DMS 273 treated with DMSO at 0.1 percent for 48 hours (cell line): ENCODE data around the gene ST3GAL4.
"Not testable (repeated sequence)": the region's sequence is repeated elsewhere in the genome, so short reads cannot be mapped to it uniquely, and the experiment has no call there.

ENCODE experiments used
- DNase-seq: peaks from one replicate; lab custom pipeline; 2025; lab: John Stamatoyannopoulos, UW

The ST3GAL4 gene, protein sequence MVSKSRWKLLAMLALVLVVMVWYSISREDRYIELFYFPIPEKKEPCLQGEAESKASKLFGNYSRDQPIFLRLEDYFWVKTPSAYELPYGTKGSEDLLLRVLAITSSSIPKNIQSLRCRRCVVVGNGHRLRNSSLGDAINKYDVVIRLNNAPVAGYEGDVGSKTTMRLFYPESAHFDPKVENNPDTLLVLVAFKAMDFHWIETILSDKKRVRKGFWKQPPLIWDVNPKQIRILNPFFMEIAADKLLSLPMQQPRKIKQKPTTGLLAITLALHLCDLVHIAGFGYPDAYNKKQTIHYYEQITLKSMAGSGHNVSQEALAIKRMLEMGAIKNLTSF

DNA sequence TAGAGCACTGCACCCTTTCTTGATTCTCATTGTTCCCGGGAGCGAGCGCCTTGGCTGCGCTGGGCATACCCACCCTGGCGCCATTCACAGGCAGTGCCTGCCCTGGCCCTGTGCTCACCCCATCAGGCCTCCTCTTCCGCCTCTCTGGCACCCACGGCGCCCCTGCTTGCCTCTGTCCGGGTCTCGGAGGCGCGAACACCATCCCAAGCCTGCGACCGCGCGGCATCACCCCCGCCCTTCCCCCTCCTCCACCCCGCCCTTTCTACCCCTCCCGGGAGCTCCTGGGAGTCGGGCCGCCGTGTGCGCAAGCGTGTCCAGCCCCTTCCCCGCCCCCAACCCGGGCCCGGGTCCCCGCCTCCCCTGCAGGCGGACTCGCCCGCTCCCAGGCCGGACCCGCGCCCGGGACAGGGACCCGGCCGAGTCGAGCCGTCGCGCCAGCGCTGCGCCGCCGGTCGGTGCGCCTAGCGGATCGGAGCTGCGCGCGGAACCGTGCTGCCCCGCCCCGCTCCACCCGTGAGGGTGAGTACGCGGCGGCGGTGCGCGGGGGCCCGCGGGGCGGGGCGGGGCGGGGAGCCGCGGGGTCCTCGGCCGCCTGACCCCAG is at the start of gene ST3GAL4:
Gene ST3GAL4 (plus strand): TSS at position 363 of the 602 bp plus-strand sequence. CDS start 50,470 bp downstream, outside the sequence.
- peak; percentile 31 for DNase-seq

DNA sequence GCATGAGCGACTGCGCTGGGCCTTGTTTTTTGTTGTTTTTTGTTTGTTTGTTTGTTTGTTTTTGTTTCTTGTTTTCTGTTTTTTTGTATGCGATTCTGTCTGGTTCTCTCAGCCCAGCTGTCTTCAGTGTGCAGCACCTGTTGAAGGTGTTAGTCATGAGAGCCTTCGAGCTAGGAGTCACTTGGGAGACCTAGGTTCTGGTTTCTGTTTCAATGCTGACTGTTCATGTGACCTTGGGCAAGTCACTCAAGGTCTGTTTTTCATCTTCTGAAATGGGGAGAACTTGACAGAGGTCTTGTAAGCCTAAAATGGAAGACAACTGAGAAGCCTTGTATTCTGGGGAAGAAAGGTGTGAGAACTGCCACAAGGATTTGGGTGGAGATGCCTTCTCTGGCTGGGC is 49.8 kb upstream of the ST3GAL4 start:
- no peak for DNase-seq

DNA sequence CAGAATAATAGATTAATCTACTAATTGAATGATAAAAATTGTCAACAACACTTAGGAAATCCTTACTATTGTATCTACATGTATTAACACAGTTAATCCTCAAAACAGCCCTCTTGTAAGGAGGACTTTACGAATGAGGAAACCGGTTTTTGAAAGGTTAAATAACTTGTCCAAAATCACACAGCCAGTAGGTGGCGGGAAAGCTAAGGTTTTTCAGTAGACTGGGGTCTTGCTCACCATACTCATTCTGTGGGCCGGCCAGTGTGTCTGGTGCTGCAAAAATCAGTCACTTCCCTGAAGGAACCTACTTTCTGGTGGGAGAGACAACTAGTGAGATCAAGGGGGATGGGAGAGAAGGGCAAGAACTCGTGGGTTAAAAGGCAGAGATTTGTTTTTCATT is 47.8 kb upstream of the ST3GAL4 start:
- no peak for DNase-seq

DNA sequence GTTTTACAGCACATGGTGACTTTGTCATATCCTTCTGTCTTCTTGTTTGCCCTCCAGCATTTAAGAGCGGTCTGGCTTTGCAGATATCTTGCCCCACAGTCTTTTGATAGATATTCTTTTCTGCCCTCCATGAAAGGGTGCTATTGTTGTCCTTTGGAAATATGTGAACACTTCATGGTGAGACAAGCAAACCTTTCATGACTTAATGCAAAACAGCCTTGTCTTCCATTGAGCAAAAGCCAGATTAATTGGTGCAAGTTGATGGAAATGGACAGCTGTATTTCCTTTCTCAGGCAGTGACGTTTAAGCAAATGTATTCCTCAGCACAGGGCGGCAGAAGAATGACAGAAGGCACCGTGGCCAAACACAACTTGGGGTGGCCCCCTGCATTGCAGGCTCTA is 47.2 kb upstream of the ST3GAL4 start:
- no peak for DNase-seq

DNA sequence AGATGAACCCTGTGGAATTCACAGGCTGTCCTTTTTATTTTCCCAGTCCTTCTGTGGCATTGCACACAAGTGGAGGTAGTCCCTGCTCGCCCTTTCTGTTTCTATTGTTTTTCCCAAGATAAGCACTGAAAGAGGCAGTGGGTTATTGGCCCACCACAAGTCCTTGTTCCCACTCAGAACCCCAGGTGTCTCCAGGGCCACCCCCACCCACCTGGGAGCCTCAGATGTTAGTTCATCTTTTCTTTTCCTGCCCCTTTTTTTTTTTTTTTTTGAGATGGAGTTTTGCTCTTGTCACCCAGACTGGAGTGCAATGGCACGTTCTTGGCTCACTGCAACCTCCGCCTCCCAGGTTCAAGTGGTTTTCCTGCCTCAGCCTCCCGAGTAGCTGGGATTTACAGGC is 46.7 kb upstream of the ST3GAL4 start:
- DNase-seq = not testable (repeated sequence)

DNA sequence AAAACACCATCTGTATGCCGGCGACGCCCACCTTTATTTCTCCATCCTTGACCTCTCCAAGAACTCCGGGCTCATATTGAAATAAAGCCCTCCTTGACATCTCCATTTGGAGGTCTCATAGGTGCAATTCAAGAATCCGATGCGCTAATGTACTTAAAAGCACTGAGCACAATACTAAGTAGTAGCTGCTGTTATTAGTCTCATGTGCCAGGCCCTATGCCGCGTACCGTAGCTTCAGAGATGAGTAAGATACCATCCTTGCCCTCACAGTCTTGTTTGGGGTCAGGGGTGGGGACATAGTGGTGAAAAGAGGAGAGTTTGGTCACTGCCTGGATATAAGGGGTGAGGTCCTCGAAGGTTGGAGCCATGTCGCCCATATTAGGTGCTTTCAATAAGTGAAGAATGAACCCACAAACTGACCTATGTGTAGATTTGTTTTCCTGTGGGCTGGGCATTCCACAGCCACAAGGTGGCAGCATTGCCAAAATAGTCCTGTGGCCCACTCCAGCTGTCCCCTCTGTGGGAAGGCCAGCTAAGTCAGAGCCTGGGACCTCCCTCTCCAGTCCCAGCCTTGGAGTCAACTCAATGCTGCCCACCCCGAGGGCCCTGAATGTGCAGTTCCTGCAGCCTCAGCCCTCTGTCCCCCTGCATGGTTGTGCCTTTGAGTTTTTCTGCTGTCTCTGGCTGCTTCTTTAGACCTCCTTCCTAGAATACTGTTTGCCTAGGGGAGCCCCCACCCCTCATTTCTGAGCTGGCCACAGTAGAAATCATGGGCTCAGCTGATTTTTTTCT is 45.1 kb upstream of the ST3GAL4 start:
- no peak for DNase-seq

DNA sequence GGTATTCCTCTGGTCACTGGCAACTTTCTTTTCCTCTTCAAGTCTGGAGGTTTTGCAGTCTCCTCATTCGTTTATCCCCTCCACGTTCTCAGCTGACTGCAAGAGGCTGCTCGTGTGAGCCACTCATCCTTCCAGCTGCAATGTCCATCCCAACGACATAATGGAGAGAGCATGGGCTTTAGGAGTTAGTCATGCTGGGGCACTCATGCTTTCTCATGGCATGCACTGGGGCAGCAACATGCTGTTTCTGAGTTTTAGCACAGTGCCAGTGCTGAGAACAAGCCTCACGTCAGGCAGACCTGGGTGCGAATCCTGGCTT is 44.5 kb upstream of the ST3GAL4 start:
- no peak for DNase-seq

DNA sequence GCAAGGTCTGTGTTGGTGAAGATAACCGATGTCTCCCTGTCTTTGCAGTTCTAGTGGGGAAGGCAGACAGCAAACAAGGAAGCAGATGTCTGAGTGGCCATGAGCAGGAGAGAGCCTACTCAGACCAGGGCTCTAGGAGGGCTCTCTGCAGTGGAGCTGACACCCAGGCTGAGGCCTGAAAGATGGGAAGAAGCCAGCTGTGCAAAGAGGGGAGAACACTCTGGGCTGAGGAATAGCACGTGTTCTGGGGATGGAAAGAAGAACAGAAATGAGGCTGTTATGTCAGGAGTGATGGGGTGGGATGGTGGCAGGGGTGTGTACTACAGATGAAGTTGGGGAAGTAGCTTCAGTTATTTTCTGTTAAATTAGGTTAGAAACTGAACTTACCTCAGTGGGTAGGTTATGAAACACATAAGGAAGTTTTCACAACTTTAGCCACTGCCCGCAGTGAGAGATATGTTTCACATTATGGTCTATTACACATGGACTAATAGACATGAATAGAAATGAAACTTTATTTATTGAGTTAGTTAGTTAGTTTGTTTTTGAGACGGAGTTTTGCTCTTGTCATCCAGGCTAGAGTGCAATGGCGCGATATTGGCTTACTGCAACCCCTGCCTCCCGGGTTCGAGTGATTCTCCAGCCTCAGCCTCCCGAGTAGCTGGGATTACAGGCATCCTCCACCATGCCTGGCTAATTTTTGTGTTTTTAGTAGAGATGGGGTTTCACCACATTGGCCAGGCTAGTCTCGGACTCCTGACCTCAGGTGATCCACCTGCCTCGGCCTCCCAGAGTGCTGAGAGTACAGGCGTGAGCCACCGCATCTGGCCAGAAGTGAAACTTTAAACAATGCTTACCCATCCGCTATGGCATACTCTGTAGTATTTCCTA is 43.8 kb upstream of the ST3GAL4 start:
- DNase-seq = no peak

DNA sequence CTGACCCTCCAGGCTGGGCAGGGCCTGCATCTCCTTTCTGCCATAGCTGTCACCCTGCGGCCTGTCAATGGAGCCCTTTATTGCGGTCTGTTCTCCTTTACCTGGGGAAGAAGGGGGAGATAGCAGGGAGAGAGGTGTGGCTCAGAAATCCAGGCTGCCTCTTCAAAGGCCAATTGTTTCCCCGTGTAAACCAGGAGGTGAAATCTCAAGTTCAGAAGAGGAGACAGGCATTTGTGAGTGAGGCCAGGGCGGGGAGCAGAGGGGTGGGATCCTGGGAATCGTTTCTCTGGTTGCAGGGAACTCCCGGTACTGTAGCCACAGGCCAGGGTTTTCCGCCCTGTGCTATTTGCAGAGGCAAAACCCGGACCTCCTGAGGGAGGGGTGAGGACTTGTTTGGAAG is 42.5 kb upstream of the ST3GAL4 start:
- DNase-seq = no peak

DNA sequence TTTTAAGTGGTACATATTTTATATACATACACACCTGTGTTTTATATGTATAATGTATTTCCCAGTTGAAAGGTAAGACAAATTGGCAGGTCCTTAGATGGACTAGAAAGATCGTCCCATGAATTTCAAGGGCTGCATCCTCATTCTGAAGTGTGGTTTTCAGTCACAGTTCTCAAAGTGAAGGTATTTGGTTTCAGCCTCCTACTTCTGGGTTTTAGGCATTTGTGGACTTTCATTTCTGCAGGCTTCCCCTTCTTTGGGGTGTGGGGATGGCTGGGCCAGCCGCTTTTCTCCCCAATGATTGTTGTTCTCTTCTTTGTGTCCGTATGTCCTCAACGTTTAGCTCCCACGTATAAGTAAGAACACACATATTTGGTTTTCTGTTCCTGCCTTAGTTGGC is 41.7 kb upstream of the ST3GAL4 start:
- no peak for DNase-seq

DNA sequence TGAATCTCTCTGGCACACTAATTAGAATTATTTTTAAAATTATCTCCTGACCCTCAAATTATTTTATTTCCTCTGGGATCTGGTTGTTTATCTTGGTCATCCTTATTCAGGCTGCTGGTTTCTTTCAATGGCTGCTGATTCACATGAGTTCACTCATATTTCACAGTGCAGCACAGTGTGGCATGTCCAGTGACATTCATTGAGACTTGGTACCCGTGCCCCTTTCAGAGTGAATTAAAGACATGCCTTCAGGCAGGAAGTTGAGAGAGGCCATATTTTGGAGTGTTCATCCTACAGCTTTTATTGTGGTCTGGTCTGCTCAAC is 38.1 kb upstream of the ST3GAL4 start:
- no peak for DNase-seq

DNA sequence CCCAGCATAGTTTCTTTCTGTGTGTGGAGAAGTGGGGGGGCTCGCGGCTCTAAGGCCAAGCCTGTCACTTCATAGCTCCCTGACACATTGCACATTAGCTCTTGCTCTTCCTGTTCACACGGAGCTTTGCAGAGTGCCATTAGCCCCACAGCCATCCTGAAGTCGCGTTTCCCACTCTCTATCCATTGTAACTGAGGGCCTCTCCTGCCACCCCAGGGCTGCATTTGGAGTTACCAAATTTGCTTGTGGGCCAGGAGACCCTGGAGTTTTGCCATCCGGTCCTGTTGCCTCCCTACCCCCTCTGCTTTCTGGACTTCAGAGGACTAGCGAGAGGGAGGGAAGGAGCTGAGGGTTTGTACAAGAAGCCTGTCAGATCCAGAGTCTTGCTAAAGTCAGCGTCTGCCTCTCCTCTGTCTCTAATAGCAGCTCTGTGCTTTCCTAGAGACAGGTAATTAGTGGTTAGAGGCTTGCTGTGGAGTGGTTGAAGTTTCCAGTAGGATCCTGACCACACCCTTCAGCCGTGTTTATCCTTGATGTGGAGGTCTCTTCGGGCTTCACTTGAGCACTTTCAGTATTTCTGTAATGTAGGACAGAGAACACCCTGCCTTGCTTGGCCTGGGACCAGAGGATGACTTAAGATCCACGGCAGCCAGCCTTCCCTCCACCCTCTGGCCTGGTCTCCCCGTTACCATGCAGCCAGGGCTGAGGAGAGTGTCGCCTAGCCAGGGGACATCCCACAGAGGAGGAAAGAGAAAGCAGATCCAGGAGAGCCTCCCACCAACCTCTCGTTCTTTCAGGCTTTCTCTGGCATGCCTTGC is 37.5 kb upstream of the ST3GAL4 start:
- DNase-seq = no peak

DNA sequence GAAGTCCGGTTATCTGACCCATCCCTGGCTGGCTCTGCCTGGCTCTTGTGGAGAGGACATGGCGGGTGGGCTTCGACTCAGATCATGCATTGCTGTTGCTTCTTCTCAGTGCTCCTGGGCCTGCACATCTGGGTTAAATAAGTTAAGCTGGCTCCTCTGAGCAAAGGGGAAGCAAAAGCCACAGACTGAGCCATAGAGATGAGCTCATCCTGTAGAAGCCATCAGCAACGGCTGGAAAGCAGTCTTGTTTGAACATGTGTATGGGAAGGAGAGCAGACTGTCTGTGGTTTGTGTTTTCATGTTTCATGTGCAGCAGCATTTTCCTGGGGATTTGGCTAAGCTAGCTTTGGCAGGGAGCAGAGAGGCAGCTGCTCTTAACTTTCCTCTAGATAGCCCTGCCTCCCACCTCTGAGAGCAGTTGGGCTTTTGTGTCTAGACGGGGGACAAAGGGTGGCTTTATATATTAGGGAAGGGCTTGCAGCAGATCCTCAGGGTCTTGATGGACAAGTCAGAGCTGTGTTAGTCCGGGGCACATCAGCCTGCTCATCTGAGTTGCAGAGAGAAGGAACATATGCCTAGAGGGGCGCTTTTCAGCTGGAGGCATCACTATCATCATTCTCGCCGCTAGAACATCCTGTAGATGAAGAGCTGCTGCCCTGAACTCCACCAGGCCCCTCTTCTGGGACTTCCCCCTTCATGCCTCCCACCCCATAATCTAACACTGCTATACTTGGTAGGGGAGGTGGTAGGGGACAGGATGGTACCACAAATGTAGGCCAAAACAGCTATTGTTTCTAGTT is 36.7 kb upstream of the ST3GAL4 start:
- peak; percentile 47 for DNase-seq

DNA sequence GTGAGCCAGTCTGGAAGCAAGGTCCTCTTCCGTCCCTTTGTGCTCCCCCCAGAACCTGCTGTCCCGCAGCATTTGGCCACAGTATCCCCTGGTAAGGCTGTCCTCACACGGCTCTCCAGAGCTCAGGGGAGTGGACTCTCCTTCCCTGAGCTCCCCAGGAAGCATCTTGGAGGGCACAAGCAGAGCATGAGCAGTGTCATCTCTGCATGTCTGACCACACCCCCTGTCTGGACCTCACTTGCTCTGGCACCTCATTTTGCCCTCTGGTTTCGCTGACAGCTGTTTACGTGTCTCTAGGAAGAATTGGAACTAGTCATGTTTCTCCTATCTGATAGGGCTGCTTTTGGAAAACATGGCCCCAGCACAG is 36.1 kb upstream of the ST3GAL4 start:
- DNase-seq = no peak

DNA sequence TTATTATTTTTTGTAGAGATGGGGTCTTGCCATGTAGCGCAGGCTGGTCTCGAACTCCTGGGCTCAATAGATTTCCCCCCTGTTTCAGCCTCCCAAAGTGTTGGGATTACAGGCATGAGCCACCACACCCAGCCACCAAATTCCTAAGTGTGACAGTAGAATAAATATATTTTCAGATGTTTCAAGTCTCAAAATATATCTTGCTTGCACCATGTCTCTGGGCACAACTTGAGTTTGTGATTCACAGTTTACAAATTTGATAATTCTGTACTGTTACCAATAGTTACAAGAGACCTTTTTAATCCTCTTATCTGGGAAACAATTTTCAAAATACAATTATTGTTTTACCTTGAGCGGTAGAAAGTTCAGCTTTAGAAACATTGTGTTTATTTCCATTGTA is 32.5 kb upstream of the ST3GAL4 start:
- no peak for DNase-seq

DNA sequence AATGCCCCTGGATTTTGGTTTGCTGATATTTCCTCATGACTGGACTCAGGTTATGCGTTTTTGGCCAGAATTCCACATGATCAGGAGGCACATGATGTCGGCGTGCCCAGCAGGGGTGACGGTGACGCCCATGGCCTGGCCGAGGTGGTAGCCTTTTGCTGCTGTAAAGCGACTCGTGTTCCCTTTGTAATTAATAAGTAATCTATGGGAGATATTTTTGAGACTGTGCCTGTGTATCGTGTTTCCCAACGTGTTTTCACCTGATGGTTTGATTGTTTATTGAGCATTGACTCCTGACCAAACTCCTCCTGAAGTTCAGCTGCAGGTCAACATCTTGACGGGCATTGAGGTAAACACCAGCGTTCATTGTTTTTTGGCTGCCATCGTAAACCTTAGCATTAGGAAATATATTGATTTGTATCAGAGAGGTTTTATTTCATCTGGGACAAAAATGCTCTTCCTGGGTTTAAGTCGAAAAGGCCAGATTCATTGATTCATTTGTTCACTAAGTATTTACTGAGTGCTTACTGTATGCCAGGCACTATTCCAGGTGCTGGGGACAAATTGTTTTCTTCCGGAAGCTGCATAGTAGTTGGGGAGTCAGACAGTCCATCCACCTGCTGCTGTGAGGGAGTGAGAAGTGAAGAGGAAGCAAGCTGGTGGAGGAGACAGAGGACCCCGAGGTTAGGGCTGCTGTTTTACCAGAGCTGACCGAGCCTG is 28.0 kb upstream of the ST3GAL4 start:
- DNase-seq = no peak

DNA sequence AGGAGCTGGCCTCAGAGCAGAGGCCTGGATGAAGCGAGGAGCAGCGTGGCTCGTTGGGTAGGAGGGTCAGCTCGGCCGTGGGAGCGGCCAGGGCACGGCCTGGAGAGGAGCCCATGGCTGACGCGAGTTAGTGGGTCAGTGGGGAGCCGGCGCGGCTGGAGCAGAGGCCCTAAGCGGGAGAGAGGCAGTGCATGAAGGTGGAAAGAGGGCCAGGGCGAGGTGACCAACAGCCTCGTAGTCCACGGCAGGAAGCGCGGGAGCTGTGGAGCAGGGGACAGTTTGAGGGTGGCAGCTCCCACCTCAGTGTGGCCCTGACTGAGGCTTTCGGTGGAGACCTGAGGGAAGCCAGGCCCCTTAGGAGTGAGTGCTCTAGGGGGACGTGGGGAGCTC is 27.5 kb upstream of the ST3GAL4 start:
- no peak for DNase-seq

DNA sequence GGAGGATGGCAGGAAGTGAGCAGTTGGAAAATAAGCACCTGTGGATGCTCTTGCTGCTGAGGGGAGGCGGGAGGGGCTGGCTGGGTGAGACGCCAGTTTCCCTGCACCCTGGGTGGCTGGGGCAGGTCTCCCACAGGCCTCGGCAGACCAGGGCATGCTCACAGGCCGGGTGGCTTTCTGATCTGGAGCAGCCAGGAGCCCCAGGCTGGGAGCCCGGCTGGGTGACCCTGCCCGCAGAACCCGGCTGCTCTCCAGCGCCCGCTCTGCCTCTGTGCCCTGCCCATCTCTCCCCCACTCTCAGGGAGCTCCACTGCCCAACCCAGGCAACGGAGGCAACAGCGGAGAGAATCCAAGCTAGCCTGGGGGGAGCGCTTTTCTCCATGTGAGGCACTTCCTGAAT is 27.0 kb upstream of the ST3GAL4 start:
- DNase-seq = no peak

DNA sequence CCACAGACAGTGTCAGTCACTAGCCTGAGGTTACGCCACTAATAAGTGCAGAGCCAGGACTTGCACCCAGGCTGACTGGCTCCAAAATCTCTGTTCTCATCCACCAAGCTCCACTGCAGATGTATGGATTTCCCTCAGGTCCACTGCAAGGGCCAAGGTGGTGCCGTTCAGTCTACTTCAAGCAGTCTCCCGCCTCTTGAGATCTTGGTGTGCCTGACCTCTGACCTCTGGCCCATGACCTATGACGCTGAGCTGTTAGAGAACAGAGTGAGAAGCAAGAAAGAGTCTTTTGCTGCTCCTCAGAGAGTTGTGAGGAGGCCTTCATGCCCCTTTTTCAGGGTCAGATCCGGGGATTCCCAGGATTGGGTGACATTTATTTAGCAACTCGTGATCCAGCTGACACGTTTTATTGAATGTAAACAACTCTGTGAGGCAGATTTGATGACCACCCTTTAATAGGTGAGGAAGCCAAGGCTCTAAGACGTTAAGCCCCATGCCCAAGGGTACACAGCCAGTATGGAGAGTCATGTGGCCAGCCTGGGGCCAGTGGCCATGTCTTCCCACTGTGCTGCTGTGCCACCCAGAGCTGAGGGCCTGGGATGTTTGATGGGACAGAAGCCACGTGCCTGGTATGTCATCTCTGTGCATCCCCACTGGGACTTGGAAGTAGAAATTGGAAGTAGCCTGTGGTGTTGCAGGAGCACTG is 26.4 kb upstream of the ST3GAL4 start:
- no peak for DNase-seq
